ENCODE results near the gene MIER1. TPM values are rescaled to one million over a fixed set of nuclear protein-coding genes. Genes with fewer than 3 reads are reported as not detected.
"Not testable (repeated sequence)": the region's sequence is repeated elsewhere in the genome, so short reads cannot be mapped to it uniquely, and the experiment has no call there.

MIER1 gene
- total RNA-seq (2014; rRNA removed; shearing (Covaris generic)): 25.3 and 31.2 TPM in 2 replicates

- peak; percentile 100 for DNase-seq (ENCODE audit: low read depth)
Measured at GRCh38 chr1:66924756-66925557, at the start of gene MIER1, which contains the start of gene DNAI4. Gene MIER1, plus strand, starts transcription at chr1:66924990. Its CDS starts 39 bp downstream, at chr1:66925029. Gene DNAI4, minus strand, starts transcription at chr1:66924856. Its CDS starts 25 bp downstream, at chr1:66924831.

GRCh38 chr1:66876664-66877063 is 48.1 kb upstream of the MIER1 start:
- no peak for DNase-seq (ENCODE audit: low read depth)

GRCh38 chr1:66889030-66889429 is 35.8 kb upstream of the MIER1 start:
- DNase-seq (ENCODE audit: low read depth): no peak

- no peak for DNase-seq (ENCODE audit: low read depth)
Measured at GRCh38 chr1:66890621-66891020, 34.2 kb upstream of the MIER1 start.

- DNase-seq (ENCODE audit: low read depth): no peak
Measured at GRCh38 chr1:66893712-66894111, 31.1 kb upstream of the MIER1 start.

GRCh38 chr1:66915203-66915602 is 9.6 kb upstream of the MIER1 start:
- not testable (repeated sequence) for DNase-seq (ENCODE audit: low read depth)

- no peak for DNase-seq (ENCODE audit: low read depth)
Measured at GRCh38 chr1:66916320-66916719, 8.5 kb upstream of the MIER1 start.

- no peak for DNase-seq (ENCODE audit: low read depth)
Measured at GRCh38 chr1:66917476-66917875, 7.3 kb upstream of the MIER1 start.

- DNase-seq (ENCODE audit: low read depth): no peak
Measured at GRCh38 chr1:66919063-66919462, 5.7 kb upstream of the MIER1 start.

GRCh38 chr1:66919828-66920227 is 5.0 kb upstream of the MIER1 start:
- no peak for DNase-seq (ENCODE audit: low read depth)

- DNase-seq (ENCODE audit: low read depth): no peak
Measured at GRCh38 chr1:66920543-66920942, 4.2 kb upstream of the MIER1 start.

GRCh38 chr1:66925558-66925910 is 744 bp downstream of the MIER1 start:
- no peak for DNase-seq (ENCODE audit: low read depth)

- DNase-seq (ENCODE audit: low read depth): peak; percentile 27
Measured at GRCh38 chr1:66925944-66926343, 1.2 kb downstream of the MIER1 start.

- no peak for DNase-seq (ENCODE audit: low read depth)
Measured at GRCh38 chr1:66927528-66927927, 2.7 kb downstream of the MIER1 start.

- no peak for DNase-seq (ENCODE audit: low read depth)
Measured at GRCh38 chr1:66929146-66929688, 4.4 kb downstream of the MIER1 start.

- DNase-seq (ENCODE audit: low read depth): no peak
Measured at GRCh38 chr1:66929691-66929998, 4.9 kb downstream of the MIER1 start.

GRCh38 chr1:66929999-66930822 is 5.4 kb downstream of the MIER1 start:
- DNase-seq (ENCODE audit: low read depth): peak; percentile 98

- no peak for DNase-seq (ENCODE audit: low read depth)
Measured at GRCh38 chr1:66930823-66931174, 6.0 kb downstream of the MIER1 start.

GRCh38 chr1:66931590-66931989 is 6.8 kb downstream of the MIER1 start:
- DNase-seq (ENCODE audit: low read depth): no peak

- DNase-seq (ENCODE audit: low read depth): no peak
Measured at GRCh38 chr1:66932291-66932690, 7.5 kb downstream of the MIER1 start.

- DNase-seq (ENCODE audit: low read depth): no peak
Measured at GRCh38 chr1:66933887-66934700, 9.3 kb downstream of the MIER1 start.
